ENCODE measurements around the gene SPATA45.
"Not testable (repeated sequence)": the region's sequence is repeated elsewhere in the genome, so short reads cannot be mapped to it uniquely, and the experiment has no call there.

DNA sequence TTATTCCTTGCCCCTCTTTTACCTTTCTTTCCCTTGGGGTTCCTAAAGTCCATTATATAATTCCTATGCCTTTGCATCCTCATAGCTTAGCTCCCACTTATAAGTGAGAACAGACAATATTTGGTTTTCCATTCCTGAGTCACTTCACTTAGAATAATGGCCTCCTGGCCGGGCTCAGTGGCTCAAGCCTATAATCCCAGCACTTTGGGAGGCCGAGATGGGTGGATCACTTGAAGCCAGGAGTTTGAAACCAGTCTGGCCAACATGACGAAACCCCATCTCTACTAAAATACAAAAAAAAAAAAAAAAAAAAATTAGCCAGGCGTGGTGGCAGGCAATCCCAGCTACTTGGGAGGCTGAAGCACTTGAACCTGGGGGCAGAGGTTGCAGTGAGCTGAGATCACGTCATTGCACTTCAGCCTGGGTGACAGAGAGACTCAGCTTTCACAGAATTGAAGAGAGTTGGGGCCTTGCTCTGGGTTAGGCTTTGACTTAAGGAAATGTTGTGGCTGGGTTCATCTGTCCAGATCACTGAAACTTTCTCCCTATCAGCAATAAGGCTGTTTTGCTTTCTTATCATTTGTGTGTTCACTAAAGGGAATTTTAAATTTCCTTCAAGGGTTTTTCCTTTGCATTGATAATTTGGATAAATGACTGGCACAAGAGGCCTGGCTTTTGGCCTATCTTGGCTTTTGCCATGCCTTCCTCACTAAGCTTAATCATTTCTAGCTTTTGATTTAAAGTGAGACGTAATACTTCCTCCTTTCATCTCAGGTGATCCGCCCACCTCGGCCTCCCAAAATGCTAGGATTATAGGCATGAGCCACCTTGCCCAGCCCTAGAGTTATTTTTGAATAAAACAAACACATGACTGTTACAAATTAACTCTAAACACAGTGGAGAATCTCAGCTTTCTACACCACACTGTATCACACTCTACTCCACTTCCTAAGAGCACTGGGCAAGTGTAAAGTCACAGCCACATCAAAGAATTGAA is 13.9 kb downstream of the SPATA45 start:
- not testable (repeated sequence) for TF ChIP-seq EP300, POLR2A (IDR thresholded peaks at IDR 0.05)
- TF ChIP-seq, protein P1, sequence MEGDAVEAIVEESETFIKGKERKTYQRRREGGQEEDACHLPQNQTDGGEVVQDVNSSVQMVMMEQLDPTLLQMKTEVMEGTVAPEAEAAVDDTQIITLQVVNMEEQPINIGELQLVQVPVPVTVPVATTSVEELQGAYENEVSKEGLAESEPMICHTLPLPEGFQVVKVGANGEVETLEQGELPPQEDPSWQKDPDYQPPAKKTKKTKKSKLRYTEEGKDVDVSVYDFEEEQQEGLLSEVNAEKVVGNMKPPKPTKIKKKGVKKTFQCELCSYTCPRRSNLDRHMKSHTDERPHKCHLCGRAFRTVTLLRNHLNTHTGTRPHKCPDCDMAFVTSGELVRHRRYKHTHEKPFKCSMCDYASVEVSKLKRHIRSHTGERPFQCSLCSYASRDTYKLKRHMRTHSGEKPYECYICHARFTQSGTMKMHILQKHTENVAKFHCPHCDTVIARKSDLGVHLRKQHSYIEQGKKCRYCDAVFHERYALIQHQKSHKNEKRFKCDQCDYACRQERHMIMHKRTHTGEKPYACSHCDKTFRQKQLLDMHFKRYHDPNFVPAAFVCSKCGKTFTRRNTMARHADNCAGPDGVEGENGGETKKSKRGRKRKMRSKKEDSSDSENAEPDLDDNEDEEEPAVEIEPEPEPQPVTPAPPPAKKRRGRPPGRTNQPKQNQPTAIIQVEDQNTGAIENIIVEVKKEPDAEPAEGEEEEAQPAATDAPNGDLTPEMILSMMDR (IDR thresholded peaks at IDR 0.05), result not testable (repeated sequence)
